Colonic mucosa (tissue), 4 donors: ENCODE results near the gene RAD51B. TPM values are rescaled to one million over a fixed set of nuclear protein-coding genes. Genes with fewer than 3 reads are reported as not detected.

Experiments used
- DNase-seq: peaks from one replicate; pipeline ENCODE4 v3.0.0-alpha.2; 2020
- H3K27ac ChIP-seq: fragments of 200-600 bp; one replicate; pipeline ENCODE4 v1.8.0; 2021
- H3K27me3 ChIP-seq: fragments of 200-600 bp; one replicate; pipeline ENCODE4 v1.8.0; 2021
- H3K36me3 ChIP-seq: fragments of 200-600 bp; one replicate; pipeline ENCODE4 v1.8.0; 2021
- H3K4me1 ChIP-seq: fragments of 200-600 bp; one replicate; pipeline ENCODE4 v1.8.0; 2021; ENCODE audit warnings: mild to moderate bottlenecking
- H3K4me3 ChIP-seq: fragments of 200-600 bp; one replicate; pipeline ENCODE4 v1.8.0; 2021
- H3K9ac ChIP-seq, 2 donors: one replicate each; pipeline ENCODE4 v1.7.0; 2013; ENCODE audit warnings: control low read depth in 2 of 2, low read depth in 2 of 2, low read length in 2 of 2
- H3K9me3 ChIP-seq: fragments of 200-600 bp; one replicate; pipeline ENCODE4 v1.8.0; 2021
- intact Hi-C: fragments of 100-400 bp; cut with DNase I; formaldehyde crosslinking; loops from one replicate; pipeline ENCODE4 v1.14.1; 2022
- total RNA-seq, 2 donors: library from RNA; stranded (reverse); fragmentation: NEBNext Ultra II Directional in 1 of 2; extraction: Animal tissue kit (Norgen Biotek cat#: 25700) in 1 of 2; gene quantifications; one replicate each; pipeline ENCODE4 v1.2.1, GENCODE V29; 2021
- TF ChIP-seq, protein P1 (sequence below): fragments of 200-600 bp; IDR thresholded peaks from one replicate; pipeline ENCODE4 v1.8.0; 2022; ENCODE audit warnings: antibody characterized with exemption, mild to moderate bottlenecking
- donor health status: healthy.
- donor health status: DM: no; HTN: no; CAD: no.
- donor health status: DM: no; HTN: no; CAD: no.

RAD51B gene
- total RNA-seq, 2 donors from 2014 or later: 12.7 to 22.0 TPM

DNA sequence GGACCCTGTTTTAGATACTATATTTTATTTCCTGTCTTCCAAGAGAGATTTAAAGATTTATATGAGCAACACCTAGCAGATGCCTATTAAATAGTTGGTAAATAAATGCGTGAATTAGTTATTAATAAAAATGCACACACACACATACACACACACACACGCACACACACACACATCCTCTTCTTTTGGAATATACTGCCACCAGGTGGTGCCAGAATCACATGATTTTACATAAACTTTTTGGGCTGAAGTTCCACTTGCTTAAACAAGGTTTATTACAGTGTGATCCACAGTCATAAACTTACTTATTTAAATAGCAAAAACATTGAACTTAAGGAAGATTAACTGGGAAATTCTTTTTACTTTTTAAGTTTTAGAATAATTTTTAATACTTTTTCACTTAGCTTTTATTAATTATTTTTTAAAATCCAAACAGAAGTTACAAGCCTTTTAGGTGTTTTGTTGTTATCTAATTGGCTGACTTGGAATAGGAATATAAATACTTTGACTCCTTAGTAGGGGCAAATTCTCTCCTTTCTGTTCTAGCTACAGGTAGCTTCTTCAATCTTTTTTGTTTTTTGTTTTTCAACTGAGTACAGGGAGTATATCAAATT, 17.5 kb downstream of the RAD51B start:
- TF ChIP-seq, protein P1, sequence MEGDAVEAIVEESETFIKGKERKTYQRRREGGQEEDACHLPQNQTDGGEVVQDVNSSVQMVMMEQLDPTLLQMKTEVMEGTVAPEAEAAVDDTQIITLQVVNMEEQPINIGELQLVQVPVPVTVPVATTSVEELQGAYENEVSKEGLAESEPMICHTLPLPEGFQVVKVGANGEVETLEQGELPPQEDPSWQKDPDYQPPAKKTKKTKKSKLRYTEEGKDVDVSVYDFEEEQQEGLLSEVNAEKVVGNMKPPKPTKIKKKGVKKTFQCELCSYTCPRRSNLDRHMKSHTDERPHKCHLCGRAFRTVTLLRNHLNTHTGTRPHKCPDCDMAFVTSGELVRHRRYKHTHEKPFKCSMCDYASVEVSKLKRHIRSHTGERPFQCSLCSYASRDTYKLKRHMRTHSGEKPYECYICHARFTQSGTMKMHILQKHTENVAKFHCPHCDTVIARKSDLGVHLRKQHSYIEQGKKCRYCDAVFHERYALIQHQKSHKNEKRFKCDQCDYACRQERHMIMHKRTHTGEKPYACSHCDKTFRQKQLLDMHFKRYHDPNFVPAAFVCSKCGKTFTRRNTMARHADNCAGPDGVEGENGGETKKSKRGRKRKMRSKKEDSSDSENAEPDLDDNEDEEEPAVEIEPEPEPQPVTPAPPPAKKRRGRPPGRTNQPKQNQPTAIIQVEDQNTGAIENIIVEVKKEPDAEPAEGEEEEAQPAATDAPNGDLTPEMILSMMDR: peak; percentile 34
- Histone ChIP-seq H3K4me3 (no peak overlapping the region), H3K9ac (no peak overlapping the region), H3K9me3 (no peaks in the 10 kb centered on the region), H3K27me3 (no peaks in the 10 kb centered on the region), H3K36me3 (no peaks in the 10 kb centered on the region), H3K4me1 (no peaks in the 10 kb centered on the region), H3K27ac (no peak overlapping the region)
- DNase-seq: peak; percentile 80
- intact Hi-C loops: loop anchor here (10.0 kb wide), 1 partner anchor 988 kb away; no protein-coding TSS in a partner anchor

DNA sequence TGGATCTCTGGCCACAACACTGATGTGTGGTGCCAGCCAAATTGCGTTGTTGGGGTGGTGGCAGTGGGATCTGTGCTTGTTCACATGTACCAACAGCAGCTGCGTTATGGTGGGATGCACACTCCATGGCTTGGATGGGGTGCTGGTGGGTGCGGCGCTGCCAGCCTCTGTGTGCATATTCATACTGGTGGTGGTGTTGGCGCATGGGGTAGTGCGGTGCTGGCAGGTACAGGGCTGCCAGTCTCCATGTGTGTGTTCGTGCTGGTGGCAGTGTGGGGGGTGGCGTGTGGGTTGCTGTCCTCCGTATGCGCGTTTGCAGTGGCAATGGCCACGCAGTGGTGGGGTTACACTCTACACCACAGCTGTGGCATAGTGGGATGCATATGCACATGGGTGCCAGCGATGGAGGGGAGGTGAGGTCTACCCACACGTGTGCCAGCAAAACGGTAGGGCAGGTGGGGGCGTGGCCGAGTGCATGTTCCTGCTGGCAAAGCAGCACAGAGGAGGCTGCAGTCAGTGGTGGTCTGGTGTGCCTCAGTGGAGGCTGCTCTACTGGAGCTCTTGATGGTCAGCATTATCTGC, 26.5 kb downstream of the RAD51B start:
- no peak overlapping the region for H3K4me3 ChIP-seq
- no peak overlapping the region for H3K9ac ChIP-seq
- no peaks in the 10 kb centered on the region for H3K36me3 ChIP-seq
- DNase-seq: no peak
- H3K9me3 ChIP-seq: no peaks in the 10 kb centered on the region
- H3K4me1 ChIP-seq: no peaks in the 10 kb centered on the region
- no peak overlapping the region for H3K27ac ChIP-seq
- no peaks in the 10 kb centered on the region for H3K27me3 ChIP-seq
- TF ChIP-seq, protein P1: no peak
- intact Hi-C loops: no loop called here

DNA sequence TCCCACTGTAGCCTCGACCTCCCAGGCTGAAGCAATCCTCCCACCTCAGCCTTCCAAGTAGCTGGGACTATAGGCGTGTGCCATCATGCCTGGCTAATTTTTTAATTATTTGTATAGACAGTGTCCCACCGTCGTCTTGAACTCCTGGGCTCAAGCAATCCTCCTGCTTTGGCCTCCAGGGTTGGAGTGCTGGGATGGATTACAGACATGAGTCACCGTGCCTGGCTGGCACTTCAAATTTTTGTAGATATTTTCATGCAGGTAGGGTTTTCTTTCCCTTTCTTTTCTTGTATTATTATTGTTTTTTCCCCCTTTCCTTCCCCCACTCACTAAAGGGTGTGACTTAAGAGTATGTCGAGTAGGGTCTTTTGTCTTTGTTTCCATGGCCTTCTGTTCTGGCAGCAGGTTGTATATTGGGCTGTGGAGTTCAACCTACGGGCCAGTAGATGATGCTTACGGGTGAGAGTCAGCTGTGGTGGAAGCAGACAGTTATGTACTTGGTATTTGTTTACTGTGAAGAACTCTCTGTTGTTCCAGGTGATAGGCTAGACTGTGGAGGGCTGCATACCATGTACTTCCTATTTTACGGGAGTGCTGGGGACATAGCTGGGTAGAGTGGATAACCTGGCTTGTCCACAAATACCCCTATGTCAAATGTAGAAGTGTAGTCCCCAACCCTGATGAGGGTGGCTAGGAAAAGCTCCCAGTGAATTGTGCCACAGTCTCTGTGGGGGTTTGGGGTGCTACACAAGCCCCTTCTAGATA, 30.7 kb downstream of the RAD51B start:
- H3K4me1 ChIP-seq: no peaks in the 10 kb centered on the region
- H3K27me3 ChIP-seq: no peaks in the 10 kb centered on the region
- TF ChIP-seq, protein P1: no peak
- H3K36me3 ChIP-seq: no peaks in the 10 kb centered on the region
- H3K27ac ChIP-seq: no peak overlapping the region
- no peaks in the 10 kb centered on the region for H3K9me3 ChIP-seq
- H3K4me3 ChIP-seq: no peak overlapping the region
- H3K9ac ChIP-seq: no peak overlapping the region
- no peak for DNase-seq
- intact Hi-C loops: no loop called here

DNA sequence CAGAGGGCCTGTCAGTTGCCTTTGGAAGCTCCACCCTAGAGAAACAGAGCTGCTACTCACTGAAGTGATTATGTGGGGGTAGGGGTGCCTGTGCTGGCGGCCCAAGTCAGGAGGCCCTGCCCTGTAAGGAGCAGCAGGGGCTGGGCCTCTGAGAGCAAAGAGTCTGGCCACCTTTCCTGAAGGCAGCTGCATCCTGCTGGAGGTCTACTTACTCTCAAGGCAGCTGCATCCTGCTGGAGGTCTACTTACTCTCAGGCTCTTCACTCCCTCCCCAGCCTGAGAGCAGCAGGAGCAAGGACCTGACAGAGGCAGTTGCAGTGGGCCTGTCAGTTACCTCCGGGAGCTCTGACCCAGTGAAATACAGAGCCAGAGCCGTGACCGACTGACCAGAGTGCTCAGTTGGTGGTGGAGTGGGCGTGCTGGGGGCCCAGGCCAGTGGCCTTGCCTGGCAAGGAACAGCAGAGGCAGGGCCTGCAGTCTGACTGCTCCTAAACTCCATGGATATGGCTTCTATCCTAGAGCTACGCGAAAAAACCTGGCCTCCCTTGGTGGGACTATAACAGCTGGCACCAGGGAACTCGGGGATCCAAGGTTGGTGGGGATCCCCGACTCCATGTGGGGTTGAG, 32.3 kb downstream of the RAD51B start:
- Histone ChIP-seq H3K27me3 (no peaks in the 10 kb centered on the region), H3K4me3 (no peak overlapping the region), H3K27ac (no peak overlapping the region), H3K4me1 (no peaks in the 10 kb centered on the region), H3K36me3 (no peaks in the 10 kb centered on the region), H3K9ac (no peak overlapping the region), H3K9me3 (no peaks in the 10 kb centered on the region)
- no peak for DNase-seq
- intact Hi-C loops: no loop called here
- TF ChIP-seq, protein P1: no peak

DNA sequence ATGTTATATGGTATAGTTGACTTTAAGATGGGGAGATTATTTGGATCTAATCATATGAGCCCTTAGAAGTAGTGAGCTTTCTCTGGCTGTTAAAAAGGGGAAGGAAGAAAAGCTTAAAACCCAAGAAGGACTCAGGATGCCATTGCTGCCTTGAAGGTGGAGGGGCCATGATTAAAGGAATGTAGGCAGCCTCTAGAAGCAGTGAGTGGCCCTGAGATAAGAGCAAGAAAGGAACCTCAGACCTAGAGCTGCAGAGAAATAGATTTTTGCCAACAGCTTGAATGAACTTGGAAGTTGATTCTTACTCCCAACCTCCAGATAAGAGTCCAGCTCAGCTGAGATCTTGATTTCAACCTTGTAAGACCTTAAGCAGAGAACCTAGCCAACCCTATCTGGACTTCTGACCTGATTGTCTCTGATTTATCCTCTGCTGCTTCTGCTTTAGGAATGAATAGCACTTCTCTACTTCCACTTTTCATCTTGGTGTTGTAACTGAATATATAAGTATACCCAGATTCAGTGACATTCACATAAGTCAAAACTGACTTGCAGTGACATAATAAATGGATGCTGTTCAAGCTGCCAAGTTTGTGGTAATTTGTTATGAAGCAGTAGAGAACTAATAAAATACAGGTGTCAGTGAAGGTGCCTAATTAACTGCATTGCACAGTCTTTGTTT, 33.5 kb downstream of the RAD51B start:
- no peaks in the 10 kb centered on the region for H3K4me1 ChIP-seq
- no peak for DNase-seq
- H3K27ac ChIP-seq: no peak overlapping the region
- H3K9me3 ChIP-seq: no peaks in the 10 kb centered on the region
- no peak overlapping the region for H3K4me3 ChIP-seq
- H3K36me3 ChIP-seq: no peaks in the 10 kb centered on the region
- H3K27me3 ChIP-seq: no peaks in the 10 kb centered on the region
- TF ChIP-seq, protein P1: no peak
- H3K9ac ChIP-seq: no peak overlapping the region
- intact Hi-C loops: no loop called here
